Activated CD4-positive, alpha-beta memory T cell treated with anti-CD3 and anti-CD28 coated beads, Interleukin-2, amount 10 ng/mL, durations not matched to agents 7 days and 5 days (primary cell): ENCODE measurements around the gene HDAC3. TPM values are rescaled to one million over a fixed set of nuclear protein-coding genes. Genes with fewer than 3 reads are reported as not detected.

Experiments
- CTCF ChIA-PET: fragments of 350-600 bp; sonication (Branson Sonifier 250); formaldehyde crosslinking; loops from one replicate; lab custom pipeline; 2021; ENCODE audit warnings: antibody characterized with exemption, inconsistent platforms; lab: Charles Lee
- POLR2A ChIA-PET: fragments of 350-600 bp; sonication (Branson Sonifier 250); formaldehyde crosslinking; loops from one replicate; lab custom pipeline; 2021; ENCODE audit warnings: antibody characterized with exemption; lab: Charles Lee
- DNase-seq: peaks from one replicate; pipeline ENCODE4 v3.0.0-alpha.2; 2020
- H3K27ac Mint-ChIP-seq: one replicate; pipeline ENCODE4 v1.8.0; 2021; ENCODE audit warnings: mild to moderate bottlenecking, mixed read lengths
- H3K27me3 Mint-ChIP-seq: one replicate; pipeline ENCODE4 v1.8.0; 2021; ENCODE audit warnings: mixed read lengths
- H3K36me3 Mint-ChIP-seq: one replicate; pipeline ENCODE4 v1.8.0; 2021; ENCODE audit warnings: low read depth, mixed read lengths
- H3K4me1 Mint-ChIP-seq: one replicate; pipeline ENCODE4 v1.8.0; 2021; ENCODE audit warnings: mixed read lengths
- H3K4me3 Mint-ChIP-seq: one replicate; pipeline ENCODE4 v1.8.0; 2021; ENCODE audit warnings: mild to moderate bottlenecking, mixed read lengths
- H3K9me3 Mint-ChIP-seq: one replicate; pipeline ENCODE4 v1.8.0; 2021; ENCODE audit warnings: mixed read lengths
- total RNA-seq, 2 experiments: library from RNA; stranded (reverse); gene quantifications; one replicate each; pipeline ENCODE4 v1.2.3, GENCODE V29; 2021

Gene HDAC3
- total RNA-seq: 10 to 100 TPM; 72.0 to 77.9 TPM

GRCh38 chr5:141636413-141637122 is at the start of gene HDAC3, which contains the start of gene RELL2:
Gene HDAC3, minus strand, starts transcription at chr5:141636849. Its CDS starts 59 bp downstream, at chr5:141636790.
Gene RELL2, plus strand, starts transcription at chr5:141636997. Its CDS starts 1,229 bp downstream, at chr5:141638226.
- ChIA-PET CTCF (interaction anchor here (0.5 to 9.4 kb wide), 21 partner anchors 10 to 1200 kb away, joined by 3 to 150 read pairs (median 10); partner anchors contain the start of genes DELE1, DIAPH1, FCHSD1 and RNF14), POLR2A (interaction anchor here (0.6 to 8.7 kb wide), 24 partner anchors 9 to 459 kb away, joined by 3 to 100 read pairs (median 7); partner anchors contain the start of genes DIAPH1, FCHSD1, RNF14 and TAF7)
- peaks cover 59% of the 10 kb centered on the region for H3K4me1 Mint-ChIP-seq
- DNase-seq: peak; percentile 94
- no peaks in the 10 kb centered on the region for H3K9me3 Mint-ChIP-seq
- H3K27me3 Mint-ChIP-seq: no peaks in the 10 kb centered on the region
- H3K4me3 Mint-ChIP-seq: peak within 1 kb of the TSS; percentile 93
- peaks cover 44% of the 10 kb centered on the region for H3K36me3 Mint-ChIP-seq
- peak within 1 kb of the TSS; percentile 80 for H3K27ac Mint-ChIP-seq

GRCh38 chr5:141685591-141685990 is 48.9 kb upstream of the HDAC3 start:
- CTCF ChIA-PET: interaction anchor here (1.3 to 1.5 kb wide), 2 partner anchors 274 to 306 kb away, joined by 3 to 5 read pairs; no protein-coding TSS in a partner anchor
- Mint-ChIP-seq H3K4me3 (no peak overlapping the region), H3K36me3 (no peaks in the 10 kb centered on the region)

GRCh38 chr5:141683596-141684141 is 47.0 kb upstream of the HDAC3 start:
- Mint-ChIP-seq H3K9me3 (no peaks in the 10 kb centered on the region), H3K4me1 (peaks cover 42% of the 10 kb centered on the region), H3K27ac (peak overlapping the region; percentile 18), H3K4me3 (no peak overlapping the region), H3K27me3 (peaks cover 10% of the 10 kb centered on the region), H3K36me3 (peaks cover 5% of the 10 kb centered on the region)
- CTCF ChIA-PET: interaction anchor here (0.5 to 3.7 kb wide), 18 partner anchors 9 to 465 kb away, joined by 3 to 55 read pairs (median 4); partner anchors contain the start of genes PCDH1 and RNF14
- POLR2A ChIA-PET: interaction anchor here (0.9 to 3.6 kb wide), 8 partner anchors 8 to 333 kb away, joined by 4 to 15 read pairs (median 6); partner anchors contain the start of genes FCHSD1, HDAC3, RELL2 and RNF14
- DNase-seq: no peak

More at GRCh38 chr5:141685591-141685990, 48.9 kb upstream of the HDAC3 start:
- no peak overlapping the region for H3K27ac Mint-ChIP-seq
- no peaks in the 10 kb centered on the region for H3K9me3 Mint-ChIP-seq
- POLR2A ChIA-PET: no interaction called here
- H3K27me3 Mint-ChIP-seq: peaks cover 19% of the 10 kb centered on the region
- no peak for DNase-seq
- peaks cover 39% of the 10 kb centered on the region for H3K4me1 Mint-ChIP-seq

- peaks cover 5% of the 10 kb centered on the region for H3K36me3 Mint-ChIP-seq
These were observed 45.3 kb upstream of the HDAC3 start, which contains the start of gene ARAP3 for GRCh38 chr5:141681695-141682641. Gene ARAP3, minus strand, starts transcription at chr5:141682230. Its CDS starts 1,744 bp downstream, at chr5:141680486.

GRCh38 chr5:141681295-141681694 is 44.6 kb upstream of the HDAC3 start:
- Mint-ChIP-seq H3K9me3 (no peaks in the 10 kb centered on the region), H3K4me1 (peaks cover 41% of the 10 kb centered on the region), H3K4me3 (peak overlapping the region; percentile 60), H3K27me3 (peaks cover 5% of the 10 kb centered on the region), H3K27ac (peak overlapping the region; percentile 18), H3K36me3 (peaks cover 5% of the 10 kb centered on the region)
- ChIA-PET POLR2A (interaction anchor here (1.4 to 3.6 kb wide), 2 partner anchors 11 to 12 kb away, joined by 3 to 15 read pairs; no protein-coding TSS in a partner anchor), CTCF (interaction anchor here (3.2 to 3.7 kb wide), 2 partner anchors 11 to 279 kb away, joined by 23 to 55 read pairs; no protein-coding TSS in a partner anchor)
- no peak for DNase-seq

More at GRCh38 chr5:141681695-141682641, 45.3 kb upstream of the HDAC3 start, which contains the start of gene ARAP3:
- DNase-seq: peak; percentile 54
- POLR2A ChIA-PET: interaction anchor here (1.0 to 3.6 kb wide), 6 partner anchors 10 to 335 kb away, joined by 3 to 15 read pairs (median 6); partner anchors contain the start of gene FCHSD1
- Mint-ChIP-seq H3K4me3 (peak within 1 kb of the TSS; percentile 79), H3K27ac (peak within 1 kb of the TSS; percentile 70), H3K27me3 (peaks cover 5% of the 10 kb centered on the region), H3K9me3 (no peaks in the 10 kb centered on the region), H3K4me1 (peaks cover 41% of the 10 kb centered on the region)
- CTCF ChIA-PET: interaction anchor here (1.2 to 3.7 kb wide), 5 partner anchors 10 to 294 kb away, joined by 3 to 55 read pairs (median 5); no protein-coding TSS in a partner anchor

- Mint-ChIP-seq H3K4me1 (peaks cover 40% of the 10 kb centered on the region), H3K27me3 (peaks cover 5% of the 10 kb centered on the region), H3K36me3 (peaks cover 5% of the 10 kb centered on the region), H3K27ac (peak overlapping the region; percentile 11), H3K9me3 (no peaks in the 10 kb centered on the region), H3K4me3 (peak overlapping the region; percentile 60)
- ChIA-PET CTCF (interaction anchor here (3.2 kb wide), 1 partner anchor 280 kb away, joined by 23 read pairs; no protein-coding TSS in a partner anchor), POLR2A (interaction anchor here (3.6 kb wide), 1 partner anchor 11 kb away, joined by 15 read pairs; no protein-coding TSS in a partner anchor)
- no peak for DNase-seq
These were observed 44.1 kb upstream of the HDAC3 start for GRCh38 chr5:141680751-141681201.

GRCh38 chr5:141680178-141680577 is 43.5 kb upstream of the HDAC3 start:
- Mint-ChIP-seq H3K27ac (no peak overlapping the region), H3K4me1 (peaks cover 39% of the 10 kb centered on the region), H3K9me3 (no peaks in the 10 kb centered on the region), H3K27me3 (peaks cover 5% of the 10 kb centered on the region), H3K36me3 (peaks cover 5% of the 10 kb centered on the region), H3K4me3 (no peak overlapping the region)
- ChIA-PET POLR2A (no interaction called here), CTCF (no interaction called here)
- no peak for DNase-seq

- H3K4me1 Mint-ChIP-seq: peaks cover 20% of the 10 kb centered on the region
- ChIA-PET CTCF (interaction anchor here (1.5 kb wide), 1 partner anchor 10 kb away, joined by 4 read pairs; no protein-coding TSS in a partner anchor), POLR2A (no interaction called here)
- H3K4me3 Mint-ChIP-seq: no peak overlapping the region
- H3K9me3 Mint-ChIP-seq: no peaks in the 10 kb centered on the region
- H3K27me3 Mint-ChIP-seq: peaks cover 6% of the 10 kb centered on the region
- peaks cover 5% of the 10 kb centered on the region for H3K36me3 Mint-ChIP-seq
- H3K27ac Mint-ChIP-seq: no peak overlapping the region
- DNase-seq: no peak
These were observed 40.8 kb upstream of the HDAC3 start for GRCh38 chr5:141677415-141677814.

- ChIA-PET CTCF (interaction anchor here (0.8 to 1.0 kb wide), 2 partner anchors 11 kb away, joined by 3 to 5 read pairs; no protein-coding TSS in a partner anchor), POLR2A (interaction anchor here (1.5 kb wide), 1 partner anchor 10 kb away, joined by 3 read pairs; no protein-coding TSS in a partner anchor)
- Mint-ChIP-seq H3K27ac (no peak overlapping the region), H3K4me1 (peaks cover 7% of the 10 kb centered on the region), H3K9me3 (no peaks in the 10 kb centered on the region), H3K4me3 (no peak overlapping the region), H3K36me3 (peaks cover 5% of the 10 kb centered on the region), H3K27me3 (peaks cover 6% of the 10 kb centered on the region)
- no peak for DNase-seq
These were observed 39.0 kb upstream of the HDAC3 start for GRCh38 chr5:141675672-141676071.

- Mint-ChIP-seq H3K27me3 (peaks cover 6% of the 10 kb centered on the region), H3K9me3 (no peaks in the 10 kb centered on the region)
- CTCF ChIA-PET: interaction anchor here (0.8 to 1.3 kb wide), 2 partner anchors 10 kb away, joined by 3 read pairs; no protein-coding TSS in a partner anchor
These were observed 38.1 kb upstream of the HDAC3 start for GRCh38 chr5:141674747-141675146.

More at GRCh38 chr5:141674747-141675146, 38.1 kb upstream of the HDAC3 start:
- Mint-ChIP-seq H3K4me1 (peaks cover 4% of the 10 kb centered on the region), H3K36me3 (peaks cover 5% of the 10 kb centered on the region), H3K4me3 (no peak overlapping the region), H3K27ac (no peak overlapping the region)
- DNase-seq: no peak
- POLR2A ChIA-PET: interaction anchor here (1.5 kb wide), 1 partner anchor 9 kb away, joined by 3 read pairs; no protein-coding TSS in a partner anchor
